Thyroid gland (tissue), 4 donors: ENCODE data around the gene HEXIM2. TPM values are rescaled to one million over a fixed set of nuclear protein-coding genes. Genes with fewer than 3 reads are reported as not detected.
"Not testable (repeated sequence)": the region's sequence is repeated elsewhere in the genome, so short reads cannot be mapped to it uniquely, and the experiment has no call there.

Experiments used
- DNase-seq, 2 donors: peaks; one replicate each; pipeline ENCODE4 v3.0.0-alpha.2; 2019
- H3K27ac ChIP-seq, 3 donors: fragments of 200-600 bp; sonication (generic); 1 replicate in 2 of 3; 2 replicates in 1 of 3; pipeline ENCODE4 v1.5.1; 2016 to 2019; ENCODE audit warnings: mild to moderate bottlenecking in 1 of 3, moderate library complexity in 1 of 3
- H3K27me3 ChIP-seq: fragments of 200-600 bp; sonication (generic); one replicate; pipeline ENCODE4 v1.5.1; 2019
- H3K36me3 ChIP-seq, 2 donors: fragments of 200-600 bp; sonication (generic); one replicate each; pipeline ENCODE4 v1.5.1; 2016 to 2019
- H3K4me1 ChIP-seq, 2 donors: fragments of 200-600 bp; sonication (generic); one replicate each; pipeline ENCODE4 v1.5.1; 2017 to 2019
- H3K4me3 ChIP-seq, 3 donors: fragments of 200-600 bp; sonication (generic); replicated peaks in 1 of 3; 1 replicate in 2 of 3; 2 replicates in 1 of 3; pipeline ENCODE4 v1.5.1; 2016; ENCODE audit warnings: mild to moderate bottlenecking in 1 of 3
- H3K9me3 ChIP-seq: fragments of 200-600 bp; sonication (generic); one replicate; pipeline ENCODE4 v1.5.1; 2017
- CTCF ChIP-seq, 6 experiments: fragments of 200-600 bp in 3 of 6; fragments of 450-650 bp in 3 of 6; sonication (generic) in 3 of 6; IDR thresholded peaks; one replicate each; pipeline ENCODE4 v1.5.1; 2016 to 2019; ENCODE audit warnings: antibody characterized with exemption in 6 of 6, mild to moderate bottlenecking in 2 of 6, inconsistent platforms in 1 of 6, moderate library complexity in 1 of 6
- POLR2A ChIP-seq, 2 donors: fragments of 450-650 bp; IDR thresholded peaks; one replicate each; pipeline ENCODE4 v1.6.1; 2017; ENCODE audit warnings: antibody characterized with exemption in 2 of 2, mild to moderate bottlenecking in 2 of 2, moderate library complexity in 1 of 2
- WGBS, 2 donors: methylation state at CpG; one replicate each; pipeline ENCODE4 v1.1.5; 2017; 5-methylcytosine and 5-hydroxymethylcytosine counted together
- intact Hi-C: fragments of 100-400 bp; cut with DNase I; formaldehyde crosslinking; loops from one replicate; pipeline ENCODE4 v1.15.1; 2023
- total RNA-seq, 4 donors: library from RNA; depleted of rRNA; stranded (reverse); fragments of >200 nt; gene quantifications; one replicate each; pipeline ENCODE4 v1.2.3, GENCODE V29; 2016

The HEXIM2 gene
- total RNA-seq, 4 donors from 2014 or later = 3.9 to 16.3 (median 10.0) TPM

- peak overlapping the region in 1 of 3 donors; percentile 56 for H3K27ac ChIP-seq
- no peak for TF ChIP-seq POLR2A (IDR thresholded peaks at IDR 0.05)
- no peak for TF ChIP-seq CTCF (IDR thresholded peaks at IDR 0.05)
- intact Hi-C loops = no loop called here
- H3K9me3 ChIP-seq = no peaks in the 10 kb centered on the region
- no peak overlapping the region for H3K4me3 ChIP-seq
- peaks cover 11 to 38% of the 10 kb centered on the region in 2 donors for H3K4me1 ChIP-seq
- DNase-seq = peak in 1 of 2 donors; percentile 11
- H3K27me3 ChIP-seq = no peaks in the 10 kb centered on the region
- H3K36me3 ChIP-seq = no peaks in the 10 kb centered on the region
- 82 to 90% methylated on average over 10 to 12 of the region's 15 CpGs for WGBS, 2 donors
Observed at GRCh38 chr17:45123930-45124796, 37.5 kb upstream of the HEXIM2 start.

DNA sequence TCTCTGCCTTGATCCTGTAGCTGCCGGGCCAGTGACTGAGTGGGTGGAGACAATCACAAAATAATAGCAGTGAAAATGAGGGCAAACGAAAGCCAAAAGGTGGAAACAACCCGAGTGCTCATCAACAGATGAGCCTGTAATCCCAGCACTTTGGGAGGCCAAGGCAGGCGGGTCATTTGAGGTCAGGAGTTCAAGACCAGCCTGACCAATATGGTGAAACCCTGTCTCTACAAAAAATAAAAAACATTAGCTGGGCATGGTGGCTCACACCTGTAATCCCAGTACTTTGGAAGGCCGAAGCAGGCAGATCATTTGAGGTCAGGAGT is 36.9 kb upstream of the HEXIM2 start:
- intact Hi-C loops, H3K9me3 ChIP-seq, DNase-seq, H3K36me3 ChIP-seq, H3K4me3 ChIP-seq, H3K27me3 ChIP-seq: not testable (repeated sequence)
- 67 to 79% methylated on average over 5 of the region's 5 CpGs for WGBS, 2 donors
- Histone ChIP-seq H3K27ac (peak overlapping the region in 1 of 3 donors; percentile 56), H3K4me1 (peaks cover 11 to 42% of the 10 kb centered on the region in 2 donors)

- 95 to 99% methylated on average over 8 of the region's 8 CpGs for WGBS, 2 donors
- Histone ChIP-seq H3K36me3 (no peaks in the 10 kb centered on the region), H3K27ac (no peak overlapping the region), H3K9me3 (no peaks in the 10 kb centered on the region), H3K4me3 (no peak overlapping the region), H3K4me1 (peaks cover 11 to 42% of the 10 kb centered on the region in 2 donors), H3K27me3 (no peaks in the 10 kb centered on the region)
- no peak for TF ChIP-seq POLR2A (IDR thresholded peaks at IDR 0.05)
- no peak for DNase-seq
- intact Hi-C loops = no loop called here
Observed at GRCh38 chr17:45125509-45125908, 36.2 kb upstream of the HEXIM2 start.

- Histone ChIP-seq H3K9me3 (no peaks in the 10 kb centered on the region), H3K4me3 (no peak overlapping the region), H3K27me3 (no peaks in the 10 kb centered on the region), H3K4me1 (peaks cover 19 to 56% of the 10 kb centered on the region in 2 donors), H3K27ac (peak overlapping the region in 1 of 3 donors; percentile 27), H3K36me3 (no peaks in the 10 kb centered on the region)
- intact Hi-C loops = no loop called here
- no peak for TF ChIP-seq POLR2A (IDR thresholded peaks at IDR 0.05)
- no peak for TF ChIP-seq CTCF (IDR thresholded peaks at IDR 0.05)
- no peak for DNase-seq
- WGBS, 2 donors = 91 to 100% methylated on average over 1 to 8 of the region's 8 CpGs
Observed at GRCh38 chr17:45127207-45127547, 34.5 kb upstream of the HEXIM2 start.

- WGBS, 2 donors = 47 to 60% methylated on average over 20 of the region's 20 CpGs
- Histone ChIP-seq H3K9me3 (no peaks in the 10 kb centered on the region), H3K4me3 (no peak overlapping the region), H3K27me3 (no peaks in the 10 kb centered on the region), H3K27ac (peak overlapping the region in 2 of 3 donors; percentile 27 to 59), H3K4me1 (peaks cover 19 to 51% of the 10 kb centered on the region in 2 donors), H3K36me3 (no peaks in the 10 kb centered on the region)
- DNase-seq = peak in 1 of 2 donors; percentile 56
- TF ChIP-seq POLR2A (IDR thresholded peaks at IDR 0.05) (no peak), CTCF (IDR thresholded peaks at IDR 0.05) (no peak)
- intact Hi-C loops = no loop called here
Observed at GRCh38 chr17:45127548-45128300, 34.0 kb upstream of the HEXIM2 start.

DNA sequence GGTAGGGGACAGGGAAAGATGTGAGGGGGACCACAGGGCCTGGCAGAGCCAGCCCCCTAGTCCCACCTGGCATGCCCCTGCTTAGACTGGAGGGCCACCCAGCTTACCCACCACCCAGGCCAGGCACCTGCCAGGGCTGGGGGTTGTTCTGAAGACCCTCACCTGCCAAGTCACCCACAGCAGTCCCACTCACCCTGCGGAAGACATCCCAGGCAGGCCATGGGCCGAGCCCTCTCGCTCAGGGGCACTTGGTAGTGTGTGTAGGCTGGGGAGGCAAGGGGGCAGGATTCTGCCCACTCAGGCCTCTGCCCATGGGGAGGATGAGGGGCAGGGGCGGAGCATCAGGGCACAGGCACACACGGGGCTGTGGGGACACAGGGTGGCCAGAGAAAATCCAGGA is 33.3 kb upstream of the HEXIM2 start:
- H3K4me3 ChIP-seq = no peak overlapping the region
- DNase-seq = no peak
- peaks cover 19 to 47% of the 10 kb centered on the region in 2 donors for H3K4me1 ChIP-seq
- H3K9me3 ChIP-seq = no peaks in the 10 kb centered on the region
- peak overlapping the region in 2 of 3 donors; percentile 27 to 59 for H3K27ac ChIP-seq
- intact Hi-C loops = no loop called here
- H3K27me3 ChIP-seq = no peaks in the 10 kb centered on the region
- TF ChIP-seq POLR2A (IDR thresholded peaks at IDR 0.05) (no peak), CTCF (IDR thresholded peaks at IDR 0.05) (no peak)
- no peaks in the 10 kb centered on the region for H3K36me3 ChIP-seq
- WGBS, 2 donors = 85 to 90% methylated on average over 4 to 5 of the region's 5 CpGs
